OCI-LY7 (cell line): ENCODE data around the gene LGI4.

Experiments
- EZH2phosphoT487 ChIP-seq: fragments of 200-600 bp; sonication (generic); IDR thresholded peaks from 2 replicates; pipeline ENCODE4 v1.6.1; 2018; ENCODE audit warnings: low read depth, borderline replicate concordance, mild to moderate bottlenecking, mixed run types, antibody characterized with exemption, low read length, moderate library complexity, mixed read lengths
- TF ChIP-seq, protein P1 (sequence below): fragments of 200-600 bp; sonication (generic); conservative IDR thresholded peaks from 2 replicates; pipeline ENCODE4 v1.5.1; 2014; ENCODE audit warnings: mild to moderate bottlenecking, antibody characterized with exemption, low read length, moderate library complexity, mixed read lengths

GRCh38 chr19:35117799-35118198 lies 17.1 kb downstream of the LGI4 start:
- TF ChIP-seq, protein P1, sequence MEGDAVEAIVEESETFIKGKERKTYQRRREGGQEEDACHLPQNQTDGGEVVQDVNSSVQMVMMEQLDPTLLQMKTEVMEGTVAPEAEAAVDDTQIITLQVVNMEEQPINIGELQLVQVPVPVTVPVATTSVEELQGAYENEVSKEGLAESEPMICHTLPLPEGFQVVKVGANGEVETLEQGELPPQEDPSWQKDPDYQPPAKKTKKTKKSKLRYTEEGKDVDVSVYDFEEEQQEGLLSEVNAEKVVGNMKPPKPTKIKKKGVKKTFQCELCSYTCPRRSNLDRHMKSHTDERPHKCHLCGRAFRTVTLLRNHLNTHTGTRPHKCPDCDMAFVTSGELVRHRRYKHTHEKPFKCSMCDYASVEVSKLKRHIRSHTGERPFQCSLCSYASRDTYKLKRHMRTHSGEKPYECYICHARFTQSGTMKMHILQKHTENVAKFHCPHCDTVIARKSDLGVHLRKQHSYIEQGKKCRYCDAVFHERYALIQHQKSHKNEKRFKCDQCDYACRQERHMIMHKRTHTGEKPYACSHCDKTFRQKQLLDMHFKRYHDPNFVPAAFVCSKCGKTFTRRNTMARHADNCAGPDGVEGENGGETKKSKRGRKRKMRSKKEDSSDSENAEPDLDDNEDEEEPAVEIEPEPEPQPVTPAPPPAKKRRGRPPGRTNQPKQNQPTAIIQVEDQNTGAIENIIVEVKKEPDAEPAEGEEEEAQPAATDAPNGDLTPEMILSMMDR: no peak
- TF ChIP-seq EZH2phosphoT487: no peak
